AG04450 (cell line): Measurements from ENCODE around the gene IL1RL2. TPM values are rescaled to one million over a fixed set of nuclear protein-coding genes. Genes with fewer than 3 reads are reported as not detected.

Experiments used
- CTCF ChIA-PET: fragments of 300-600, 350-600 bp; formaldehyde crosslinking; extraction: SDS; loops from one replicate; lab custom pipeline; 2022; ENCODE audit warnings: antibody characterized with exemption, inconsistent platforms; lab: Charles Lee
- POLR2A ChIA-PET: fragments of 350-600 bp; formaldehyde crosslinking; extraction: SDS; loops from one replicate; lab custom pipeline; 2021; ENCODE audit warnings: antibody characterized with exemption, inconsistent platforms; lab: Yijun Ruan, JAX
- DNase-seq: peaks from one replicate; pipeline ENCODE4 v3.0.0-alpha.2; 2011; ENCODE audit warnings: low read depth, low spot score
- H3K27ac ChIP-seq: one replicate; pipeline ENCODE4 v1.5.1; 2012; ENCODE audit warnings: low read depth, low read length, control low read depth
- H3K27me3 ChIP-seq: one replicate; pipeline ENCODE4 v1.6.0; 2012; ENCODE audit warnings: low read length; ENCODE audit not compliant: control insufficient read depth, insufficient read depth
- H3K4me3 ChIP-seq: 2 replicates; pipeline ENCODE4 v1.5.1; 2011; ENCODE audit warnings: mild to moderate bottlenecking, low read depth, low read length, control low read depth
- H3K9me3 ChIP-seq: 2 replicates; pipeline ENCODE4 v1.5.1; 2012; ENCODE audit warnings: low read length; ENCODE audit not compliant: control insufficient read depth, insufficient read depth
- CTCF ChIP-seq: IDR thresholded peaks from 2 replicates; pipeline ENCODE4 v1.5.1; 2011; ENCODE audit warnings: low read depth, low read length, control low read depth, inconsistent platforms
- polyA plus RNA-seq: library from polyadenylated mRNA; depleted of rRNA; stranded (reverse); fragments of >200 nt; gene quantifications from 2 replicates; pipeline ENCODE4 v1.2.3, GENCODE V29; 2011

The IL1RL2 gene
- polyA plus RNA-seq, 1 experiment: 0.72 TPM

GRCh38 chr2:102208774-102209173 is 22.0 kb downstream of the IL1RL2 start:
- no peak for DNase-seq
- ChIA-PET POLR2A (no interaction called here), CTCF (no interaction called here)
- Histone ChIP-seq H3K27me3 (no peaks in the 10 kb centered on the region), H3K4me3 (no peak overlapping the region), H3K27ac (no peak overlapping the region), H3K9me3 (no peaks in the 10 kb centered on the region)
- no peak for TF ChIP-seq CTCF

GRCh38 chr2:102209474-102209873 is 22.7 kb downstream of the IL1RL2 start:
- TF ChIP-seq CTCF: no peak
- no peak overlapping the region for H3K4me3 ChIP-seq
- ChIA-PET CTCF (interaction anchor here (1.1 kb wide), 1 partner anchor 31 kb away, joined by 3 read pairs; no protein-coding TSS in a partner anchor), POLR2A (no interaction called here)
- no peak for DNase-seq
- no peaks in the 10 kb centered on the region for H3K27me3 ChIP-seq
- H3K27ac ChIP-seq: no peak overlapping the region
- no peaks in the 10 kb centered on the region for H3K9me3 ChIP-seq

- CTCF ChIA-PET: interaction anchor here (1.1 kb wide), 1 partner anchor 24 kb away, joined by 4 read pairs; no protein-coding TSS in a partner anchor
- no peak for DNase-seq
- H3K27me3 ChIP-seq: no peaks in the 10 kb centered on the region
- no peak overlapping the region for H3K27ac ChIP-seq
- H3K9me3 ChIP-seq: peaks cover 6% of the 10 kb centered on the region; the same call in 1 of the 2 replicates
- no peak overlapping the region for H3K4me3 ChIP-seq
- no peak for TF ChIP-seq CTCF
- POLR2A ChIA-PET: no interaction called here
Measured at GRCh38 chr2:102217032-102217431, 30.2 kb downstream of the IL1RL2 start.

GRCh38 chr2:102224824-102225739 is 38.3 kb downstream of the IL1RL2 start:
- Histone ChIP-seq H3K9me3 (no peaks in the 10 kb centered on the region), H3K27ac (no peak overlapping the region), H3K4me3 (no peak overlapping the region), H3K27me3 (no peaks in the 10 kb centered on the region)
- ChIA-PET CTCF (interaction anchor here (0.6 to 1.4 kb wide), 2 partner anchors 38 to 889 kb away, joined by 3 read pairs; no protein-coding TSS in a partner anchor), POLR2A (no interaction called here)
- no peak for TF ChIP-seq CTCF
- DNase-seq: no peak

GRCh38 chr2:102226171-102226570 is 39.3 kb downstream of the IL1RL2 start:
- DNase-seq: no peak
- H3K27ac ChIP-seq: no peak overlapping the region
- H3K4me3 ChIP-seq: no peak overlapping the region
- ChIA-PET CTCF (interaction anchor here (0.9 to 1.4 kb wide), 2 partner anchors 39 to 206 kb away, joined by 3 read pairs; no protein-coding TSS in a partner anchor), POLR2A (no interaction called here)
- no peak for TF ChIP-seq CTCF
- H3K9me3 ChIP-seq: no peaks in the 10 kb centered on the region
- no peaks in the 10 kb centered on the region for H3K27me3 ChIP-seq
